Body of pancreas (tissue), 4 donors: ENCODE data around the gene EVX2. TPM values are rescaled to one million over a fixed set of nuclear protein-coding genes. Genes with fewer than 3 reads are reported as not detected.

Experiments
- ATAC-seq: fragments of 150-250 bp; one replicate; pipeline ENCODE4 v1.9.1; 2016
- DNase-seq, 4 donors: peaks; one replicate each; pipeline ENCODE4 v3.0.0-alpha.2; 2019
- H3K27ac ChIP-seq, 4 donors: fragments of 200-600 bp; sonication (generic); 1 replicate in 3 of 4; 2 replicates in 1 of 4; pipeline versions ENCODE4 v1.5.1 to v1.6.1; 2016 to 2019; ENCODE audit warnings: mild to moderate bottlenecking in 1 of 4, mixed read lengths in 1 of 4, moderate library complexity in 1 of 4
- H3K27me3 ChIP-seq, 2 donors: fragments of 200-600 bp; sonication (generic); one replicate each; pipeline ENCODE4 v1.6.0; 2016; ENCODE audit warnings: mild to moderate bottlenecking in 1 of 2
- H3K36me3 ChIP-seq, 2 donors: fragments of 200-600 bp; sonication (generic); replicated peaks in 1 of 2; 2 replicates each; pipeline ENCODE4 v1.5.1; 2016; ENCODE audit warnings: low read depth in 2 of 2; ENCODE audit not compliant: insufficient read depth in 1 of 2
- H3K4me1 ChIP-seq: fragments of 200-600 bp; sonication (generic); one replicate; pipeline ENCODE4 v1.6.0; 2016
- H3K4me3 ChIP-seq, 2 donors: fragments of 200-600 bp; sonication (generic); 1 replicate in 1 of 2; 2 replicates in 1 of 2; pipeline ENCODE4 v1.5.1; 2016 to 2019
- H3K9me3 ChIP-seq, 3 donors: fragments of 200-600 bp; sonication (generic); 1 replicate in 2 of 3; 2 replicates in 1 of 3; pipeline ENCODE4 v1.5.1; 2016
- POLR2A ChIP-seq, 3 donors: fragments of 450-650 bp; IDR thresholded peaks; one replicate each; pipeline ENCODE4 v1.6.1; 2016; ENCODE audit warnings: antibody characterized with exemption in 3 of 3, mild to moderate bottlenecking in 2 of 3
- WGBS, 2 donors: methylation state at CpG; one replicate each; pipeline ENCODE4 v1.1.5; 2017; 5-methylcytosine and 5-hydroxymethylcytosine counted together
- intact Hi-C: fragments of 100-400 bp; cut with DNase I; formaldehyde crosslinking; loops from one replicate; pipeline ENCODE4 v1.15.1; 2023
- total RNA-seq, 2 donors: library from RNA; depleted of rRNA; stranded (reverse); fragments of >200 nt; gene quantifications; one replicate each; pipeline ENCODE4 v1.1.0, GENCODE V29; 2016
- TF ChIP-seq, protein P1 (sequence below), 7 experiments: fragments of 450-650 bp in 4 of 7; fragments of 200-600 bp in 3 of 7; sonication (generic) in 3 of 7; IDR thresholded peaks; one replicate each; pipeline ENCODE4 v1.5.1; 2016 to 2019; ENCODE audit warnings: antibody characterized with exemption in 7 of 7

EVX2 gene
- total RNA-seq, 2 donors from 2014 or later = not detected

DNA sequence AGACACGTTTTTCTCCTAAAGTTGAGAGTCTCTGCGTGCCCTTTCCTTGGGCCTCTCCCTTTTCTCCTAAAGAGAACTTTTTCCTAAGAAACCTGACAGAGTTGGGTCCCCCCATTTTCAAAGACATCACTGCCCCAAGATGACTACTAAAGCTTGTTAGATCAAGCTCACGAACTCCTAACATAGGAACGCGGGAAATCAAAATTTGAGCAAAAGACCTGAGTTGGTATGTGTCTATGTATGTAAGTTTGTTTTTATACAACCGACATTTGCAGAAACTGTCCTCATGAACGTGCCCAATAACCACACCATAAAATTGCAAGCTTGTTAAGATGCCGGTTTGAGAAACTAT is 10.1 kb upstream of the EVX2 start:
- ATAC-seq = no peak
- H3K4me1 ChIP-seq = peaks cover 30% of the 10 kb centered on the region
- no peak overlapping the region for H3K4me3 ChIP-seq
- H3K27ac ChIP-seq = no peak overlapping the region
- DNase-seq = no peak
- 4 to 12% methylated on average over 8 of the region's 8 CpGs for WGBS, 2 donors
- H3K36me3 ChIP-seq = no peaks in the 10 kb centered on the region
- intact Hi-C loops = no loop called here
- H3K27me3 ChIP-seq = peaks cover 0 to 65% of the 10 kb centered on the region in 2 donors
- TF ChIP-seq, protein P1, sequence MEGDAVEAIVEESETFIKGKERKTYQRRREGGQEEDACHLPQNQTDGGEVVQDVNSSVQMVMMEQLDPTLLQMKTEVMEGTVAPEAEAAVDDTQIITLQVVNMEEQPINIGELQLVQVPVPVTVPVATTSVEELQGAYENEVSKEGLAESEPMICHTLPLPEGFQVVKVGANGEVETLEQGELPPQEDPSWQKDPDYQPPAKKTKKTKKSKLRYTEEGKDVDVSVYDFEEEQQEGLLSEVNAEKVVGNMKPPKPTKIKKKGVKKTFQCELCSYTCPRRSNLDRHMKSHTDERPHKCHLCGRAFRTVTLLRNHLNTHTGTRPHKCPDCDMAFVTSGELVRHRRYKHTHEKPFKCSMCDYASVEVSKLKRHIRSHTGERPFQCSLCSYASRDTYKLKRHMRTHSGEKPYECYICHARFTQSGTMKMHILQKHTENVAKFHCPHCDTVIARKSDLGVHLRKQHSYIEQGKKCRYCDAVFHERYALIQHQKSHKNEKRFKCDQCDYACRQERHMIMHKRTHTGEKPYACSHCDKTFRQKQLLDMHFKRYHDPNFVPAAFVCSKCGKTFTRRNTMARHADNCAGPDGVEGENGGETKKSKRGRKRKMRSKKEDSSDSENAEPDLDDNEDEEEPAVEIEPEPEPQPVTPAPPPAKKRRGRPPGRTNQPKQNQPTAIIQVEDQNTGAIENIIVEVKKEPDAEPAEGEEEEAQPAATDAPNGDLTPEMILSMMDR (IDR thresholded peaks at IDR 0.05) = no peak
- no peak for TF ChIP-seq POLR2A (IDR thresholded peaks at IDR 0.05)
- H3K9me3 ChIP-seq = no peaks in the 10 kb centered on the region

- no peak overlapping the region for H3K27ac ChIP-seq
- H3K9me3 ChIP-seq = no peaks in the 10 kb centered on the region
- H3K36me3 ChIP-seq = no peaks in the 10 kb centered on the region
- H3K4me3 ChIP-seq = no peak overlapping the region
- intact Hi-C loops = no loop called here
- 3 to 12% methylated on average over 18 to 51 of the region's 53 CpGs for WGBS, 2 donors
- peaks cover 32% of the 10 kb centered on the region for H3K4me1 ChIP-seq
- DNase-seq = no peak
- TF ChIP-seq, protein P1 (IDR thresholded peaks at IDR 0.05) = no peak
- no peak for TF ChIP-seq POLR2A (IDR thresholded peaks at IDR 0.05)
- peaks cover 0 to 63% of the 10 kb centered on the region in 2 donors for H3K27me3 ChIP-seq
- no peak for ATAC-seq
Observed at GRCh38 chr2:176093145-176093897, 9.6 kb upstream of the EVX2 start.

DNA sequence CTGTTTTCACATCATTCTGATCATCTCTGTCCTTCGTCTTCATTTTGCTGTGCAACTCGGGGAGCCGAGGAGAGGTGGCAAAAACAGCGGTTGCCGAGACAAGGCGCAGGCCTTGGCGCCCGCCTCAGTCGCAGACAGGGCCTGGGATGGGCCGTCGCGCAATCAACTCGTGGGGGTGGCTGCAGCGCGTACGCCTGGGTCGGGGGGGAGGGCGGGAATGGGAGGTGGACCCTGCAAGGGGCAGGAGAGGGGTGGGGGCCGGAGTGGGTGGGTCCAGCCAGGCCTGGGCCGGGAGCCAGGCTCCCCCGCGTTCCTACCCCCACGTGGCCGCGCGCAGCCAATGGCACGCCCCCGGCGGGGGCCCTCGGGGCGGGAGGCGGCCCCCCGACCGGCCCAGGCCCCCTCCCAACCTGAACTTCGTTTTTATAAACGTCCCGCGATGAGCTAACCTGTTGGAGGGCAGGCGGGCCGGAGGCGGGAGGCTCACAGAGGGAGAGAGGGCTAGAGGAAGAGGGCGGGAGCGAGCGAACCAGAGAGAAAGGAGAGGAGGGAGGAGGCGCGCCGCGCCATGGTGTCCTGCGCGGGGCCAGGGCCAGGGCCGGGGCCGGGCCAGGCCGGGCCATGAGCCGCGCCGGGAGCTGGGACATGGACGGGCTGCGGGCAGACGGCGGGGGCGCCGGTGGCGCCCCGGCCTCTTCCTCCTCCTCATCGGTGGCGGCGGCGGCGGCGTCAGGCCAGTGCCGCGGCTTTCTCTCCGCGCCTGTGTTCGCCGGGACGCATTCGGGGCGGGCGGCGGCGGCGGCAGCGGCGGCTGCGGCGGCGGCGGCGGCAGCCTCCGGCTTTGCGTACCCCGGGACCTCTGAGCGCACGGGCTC is 8.7 kb upstream of the EVX2 start, which contains the start of gene HOXD13:
Gene HOXD13 (plus strand): TSS at position 452 of the 875 bp plus-strand sequence. CDS start 170 bp downstream, at position 622.
- intact Hi-C loops = no loop called here

GRCh38 chr2:176091329-176092258 is 7.8 kb upstream of the EVX2 start:
- H3K36me3 ChIP-seq = no peaks in the 10 kb centered on the region
- no peak for ATAC-seq
- intact Hi-C loops = no loop called here
- H3K9me3 ChIP-seq = no peaks in the 10 kb centered on the region
- WGBS, 2 donors = 6 to 7% methylated on average over 31 of the region's 31 CpGs
- TF ChIP-seq, protein P1 (IDR thresholded peaks at IDR 0.05) = no peak
- TF ChIP-seq POLR2A (IDR thresholded peaks at IDR 0.05) = no peak
- H3K27me3 ChIP-seq = peaks cover 6 to 69% of the 10 kb centered on the region in 2 donors
- H3K4me1 ChIP-seq = peaks cover 24% of the 10 kb centered on the region
- DNase-seq = no peak
- no peak overlapping the region for H3K4me3 ChIP-seq
- H3K27ac ChIP-seq = no peak overlapping the region

More for the DNA sequence above, 8.7 kb upstream of the EVX2 start, which contains the start of gene HOXD13:
- Histone ChIP-seq H3K36me3 (no peaks in the 10 kb centered on the region), H3K27me3 (peaks cover 5 to 67% of the 10 kb centered on the region in 2 donors), H3K27ac (no peak within 1 kb of the TSS), H3K9me3 (no peaks in the 10 kb centered on the region), H3K4me1 (peaks cover 33% of the 10 kb centered on the region), H3K4me3 (no peak within 1 kb of the TSS)
- no peak for TF ChIP-seq POLR2A (IDR thresholded peaks at IDR 0.05)
- TF ChIP-seq, protein P1 (IDR thresholded peaks at IDR 0.05) = no peak
- no peak for DNase-seq
- no peak for ATAC-seq
- WGBS, 2 donors = 3 to 12% methylated on average over 33 to 76 of the region's 95 CpGs
